Measurements from ENCODE around the gene AOPEP.

AOPEP gene

GRCh38 chr9:95078511-95078910 is 352.0 kb downstream of the AOPEP start:
- DNase-seq (ENCODE audit: low spot score) = no peak
- in situ Hi-C loops (cut with MboI; ENCODE audit: low sequenced_read_pairs, unreplicated experiment) = no loop called here
- no peak for TF ChIP-seq CTCF (IDR thresholded peaks at IDR 0.05; ENCODE audit: borderline replicate concordance, control extremely low read depth, extremely low read depth, insufficient read depth, missing control alignments)

DNA sequence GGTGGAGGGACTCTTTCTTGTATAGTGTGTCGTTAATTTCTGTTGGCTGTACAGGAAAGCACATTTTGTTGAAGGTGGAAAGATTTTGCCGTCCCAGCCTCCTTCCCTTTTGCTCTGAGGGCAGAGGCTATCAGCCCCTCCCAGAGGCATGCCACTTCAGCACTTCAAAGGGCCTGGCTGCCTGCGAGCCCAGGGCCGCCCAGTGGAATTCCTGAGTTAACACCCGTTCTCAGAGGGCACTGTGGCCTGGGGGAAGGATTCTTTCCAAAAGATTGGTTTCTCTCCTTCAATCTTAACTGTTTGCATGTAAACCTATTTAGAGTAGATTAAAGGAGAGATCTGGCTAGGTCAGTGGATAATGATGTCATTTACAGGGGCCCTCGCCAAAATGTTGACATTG is 352.4 kb downstream of the AOPEP start:
- in situ Hi-C loops (cut with MboI; ENCODE audit: low sequenced_read_pairs, unreplicated experiment) = no loop called here
- no peak for TF ChIP-seq CTCF (IDR thresholded peaks at IDR 0.05; ENCODE audit: borderline replicate concordance, control extremely low read depth, extremely low read depth, insufficient read depth, missing control alignments)
- DNase-seq (ENCODE audit: low spot score) = no peak

DNA sequence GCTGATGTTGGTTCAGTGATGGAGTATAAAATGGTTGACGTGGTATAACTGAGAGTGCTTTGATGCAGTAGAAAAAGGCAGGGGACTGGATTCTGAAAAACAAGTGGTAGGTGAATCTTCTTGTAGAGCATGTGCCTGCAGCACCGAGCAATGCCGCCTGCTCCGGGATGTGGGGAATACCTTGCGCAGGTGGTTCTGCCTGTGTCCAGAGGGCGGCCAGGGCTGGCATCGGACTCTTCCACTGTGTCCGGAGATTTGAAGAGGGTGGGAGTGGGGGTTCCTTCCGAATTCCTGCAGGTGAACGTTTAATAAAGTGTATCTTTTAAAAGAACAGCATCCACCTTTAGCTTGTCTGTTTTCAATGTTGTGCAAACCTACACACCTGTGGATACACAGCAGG is 353.0 kb downstream of the AOPEP start:
- in situ Hi-C loops (cut with MboI; ENCODE audit: low sequenced_read_pairs, unreplicated experiment) = no loop called here
- no peak for DNase-seq (ENCODE audit: low spot score)
- TF ChIP-seq CTCF (IDR thresholded peaks at IDR 0.05; ENCODE audit: borderline replicate concordance, control extremely low read depth, extremely low read depth, insufficient read depth, missing control alignments) = no peak

DNA sequence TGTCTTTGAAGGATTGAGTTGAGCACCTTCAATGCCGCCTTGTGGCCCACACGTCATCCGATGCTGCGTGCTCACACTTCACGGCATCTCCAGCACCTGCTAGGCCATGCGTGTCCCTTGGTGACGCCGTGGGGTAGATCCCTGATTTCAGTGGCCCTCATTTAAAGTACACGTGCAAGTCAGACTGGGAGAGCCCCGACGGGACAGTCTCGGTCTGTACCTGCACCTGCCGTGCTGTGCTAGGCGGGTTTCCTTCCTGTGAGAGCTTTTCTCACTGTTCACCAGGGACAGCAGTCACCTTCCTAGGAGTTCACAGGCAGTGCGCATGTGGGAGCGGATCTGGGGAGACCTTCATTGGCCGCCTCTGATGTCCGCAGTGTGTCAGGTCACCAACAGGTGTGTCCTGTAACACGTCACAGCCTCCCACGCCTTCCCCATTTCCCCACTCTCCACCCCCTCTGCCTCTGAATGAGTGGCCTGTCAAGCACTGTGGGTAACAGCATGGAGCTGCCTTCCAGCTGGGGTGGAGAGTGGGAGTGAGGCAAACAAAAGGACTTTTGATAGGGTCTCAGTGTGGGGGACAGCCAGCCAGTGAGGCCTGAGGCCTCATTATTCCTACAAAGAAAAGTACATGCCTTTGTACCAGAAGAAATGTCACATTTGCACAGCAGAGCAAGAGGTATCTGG is 354.6 kb downstream of the AOPEP start:
- in situ Hi-C loops (cut with MboI; ENCODE audit: low sequenced_read_pairs, unreplicated experiment) = no loop called here
- no peak for DNase-seq (ENCODE audit: low spot score)
- TF ChIP-seq CTCF (IDR thresholded peaks at IDR 0.05; ENCODE audit: borderline replicate concordance, control extremely low read depth, extremely low read depth, insufficient read depth, missing control alignments) = no peak

- TF ChIP-seq CTCF (IDR thresholded peaks at IDR 0.05; ENCODE audit: borderline replicate concordance, control extremely low read depth, extremely low read depth, insufficient read depth, missing control alignments) = no peak
Measured at GRCh38 chr9:95081998-95082397, 355.5 kb downstream of the AOPEP start.

GRCh38 chr9:95082401-95083084 is 356.0 kb downstream of the AOPEP start:
- TF ChIP-seq CTCF (IDR thresholded peaks at IDR 0.05; ENCODE audit: borderline replicate concordance, control extremely low read depth, extremely low read depth, insufficient read depth, missing control alignments) = no peak
- in situ Hi-C loops (cut with MboI; ENCODE audit: low sequenced_read_pairs, unreplicated experiment) = no loop called here
- DNase-seq (ENCODE audit: low spot score) = no peak

More at GRCh38 chr9:95081998-95082397, 355.5 kb downstream of the AOPEP start:
- DNase-seq (ENCODE audit: low spot score) = no peak
- in situ Hi-C loops (cut with MboI; ENCODE audit: low sequenced_read_pairs, unreplicated experiment) = no loop called here
